Trophoblast cell (in vitro differentiated cells and primary cell): ENCODE data around the gene OPN1MW2.
"Not testable (repeated sequence)": the region's sequence is repeated elsewhere in the genome, so short reads cannot be mapped to it uniquely, and the experiment has no call there.

ENCODE experiments used
- DNase-seq, 2 donors: peaks; one replicate each; pipeline ENCODE4 v3.0.0-alpha.2; 2016
- H2AFZ ChIP-seq: 2 replicates; pipeline ENCODE4 v1.6.1; 2013; ENCODE audit warnings: low read length, moderate library complexity, mild to moderate bottlenecking; ENCODE audit not compliant: insufficient read depth, poor library complexity
- H2AK5ac ChIP-seq: 2 replicates; pipeline ENCODE4 v1.6.1; 2013; ENCODE audit warnings: mild to moderate bottlenecking, low read length
- H2BK120ac ChIP-seq: 2 replicates; pipeline ENCODE4 v1.6.1; 2013; ENCODE audit warnings: low read length, mild to moderate bottlenecking, moderate library complexity; ENCODE audit not compliant: insufficient read depth, poor library complexity
- H2BK12ac ChIP-seq: 2 replicates; pipeline ENCODE4 v1.6.1; 2013; ENCODE audit warnings: mild to moderate bottlenecking, low read length, moderate library complexity
- H2BK5ac ChIP-seq: 2 replicates; pipeline ENCODE4 v1.6.1; 2013; ENCODE audit warnings: low read length, low read depth, moderate library complexity, mild to moderate bottlenecking; ENCODE audit not compliant: poor library complexity
- H3K14ac ChIP-seq: 2 replicates; pipeline ENCODE4 v1.6.1; 2013; ENCODE audit warnings: mild to moderate bottlenecking, low read length
- H3K18ac ChIP-seq: 2 replicates; pipeline ENCODE4 v1.6.1; 2013; ENCODE audit warnings: mild to moderate bottlenecking, low read length
- H3K23ac ChIP-seq: 2 replicates; pipeline ENCODE4 v1.6.1; 2013; ENCODE audit warnings: low read length
- H3K27ac ChIP-seq: 2 replicates; pipeline ENCODE4 v1.5.1; 2013; ENCODE audit warnings: low read depth, mild to moderate bottlenecking, inconsistent platforms, low read length, moderate library complexity
- H3K27me3 ChIP-seq: 2 replicates; pipeline ENCODE4 v1.6.1; 2013; ENCODE audit warnings: inconsistent platforms, mild to moderate bottlenecking, low read length, moderate library complexity; ENCODE audit not compliant: insufficient read depth
- H3K36me3 ChIP-seq, 2 experiments: 1 replicate in 1 of 2; 2 replicates in 1 of 2; pipeline ENCODE4 v1.6.1; 2013; ENCODE audit warnings: low read length in 2 of 2, mild to moderate bottlenecking in 2 of 2, moderate library complexity in 1 of 2; ENCODE audit not compliant: insufficient read depth in 2 of 2, control insufficient read depth in 1 of 2
- H3K4ac ChIP-seq: 2 replicates; pipeline ENCODE4 v1.6.1; 2013; ENCODE audit warnings: low read depth, mild to moderate bottlenecking, low read length, moderate library complexity
- H3K4me1 ChIP-seq, 2 experiments: 1 replicate in 1 of 2; 2 replicates in 1 of 2; pipeline ENCODE4 v1.6.1; 2013; ENCODE audit warnings: low read length in 2 of 2, mild to moderate bottlenecking in 2 of 2, moderate library complexity in 1 of 2; ENCODE audit not compliant: insufficient read depth in 2 of 2, control insufficient read depth in 1 of 2
- H3K4me2 ChIP-seq: 2 replicates; pipeline ENCODE4 v1.6.1; 2013; ENCODE audit warnings: inconsistent platforms, mild to moderate bottlenecking, low read length, moderate library complexity
- H3K4me3 ChIP-seq: 2 replicates; pipeline ENCODE4 v1.5.1; 2013; ENCODE audit warnings: mild to moderate bottlenecking, low read depth, low read length, inconsistent platforms
- H3K79me1 ChIP-seq: one replicate; pipeline ENCODE4 v1.6.1; 2013; ENCODE audit warnings: low read length
- H3K79me2 ChIP-seq: 2 replicates; pipeline ENCODE4 v1.6.1; 2013; ENCODE audit warnings: low read length, mild to moderate bottlenecking; ENCODE audit not compliant: control insufficient read depth, insufficient read depth, poor library complexity
- H3K9ac ChIP-seq: 2 replicates; pipeline ENCODE4 v1.6.1; 2013; ENCODE audit warnings: mild to moderate bottlenecking, low read length
- H3K9me3 ChIP-seq: 2 replicates; pipeline ENCODE4 v1.6.1; 2013; ENCODE audit warnings: low read depth, mild to moderate bottlenecking, control low read depth, inconsistent platforms, low read length; ENCODE audit not compliant: insufficient read depth
- H4K12ac ChIP-seq: 2 replicates; pipeline ENCODE4 v1.6.1; 2013; ENCODE audit warnings: low read depth, mild to moderate bottlenecking, low read length, moderate library complexity
- H4K8ac ChIP-seq: 2 replicates; pipeline ENCODE4 v1.6.1; 2013; ENCODE audit warnings: low read depth, mild to moderate bottlenecking, low read length, moderate library complexity
- H4K91ac ChIP-seq: one replicate; pipeline ENCODE4 v1.6.1; 2013; ENCODE audit warnings: low read depth, mild to moderate bottlenecking, low read length, moderate library complexity
- WGBS: extraction: QIAGEN DNeasy Blood & Tissue Kit; methylation state at CpG from one replicate; pipeline ENCODE4 v1.1.7; 2013; ENCODE audit warnings: missing lambda C conversion rate; ENCODE audit not compliant: insufficient read length, insufficient coverage; ENCODE audit errors: extremely low coverage; 5-methylcytosine and 5-hydroxymethylcytosine counted together

OPN1MW2 gene

DNA sequence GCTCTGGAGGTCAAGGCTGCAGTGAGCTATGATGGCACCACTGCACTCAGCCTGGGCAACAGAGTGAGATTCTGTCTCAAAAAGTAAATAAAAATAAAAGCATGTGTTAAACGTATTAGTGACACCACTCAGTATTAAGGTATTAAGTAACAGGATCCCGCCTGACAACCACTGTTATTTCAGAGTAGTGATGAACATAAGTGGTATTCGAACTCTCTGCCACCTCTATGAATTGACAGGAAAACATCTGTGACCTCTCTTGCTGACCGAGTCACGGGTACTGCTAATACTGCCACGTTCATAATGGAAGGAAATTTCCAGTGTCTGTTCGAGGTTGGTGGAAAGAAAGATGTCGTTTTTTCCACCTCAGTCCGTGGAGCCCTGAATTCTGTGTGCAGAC, 7.2 kb downstream of the OPN1MW2 start:
- not testable (repeated sequence) for H2AK5ac ChIP-seq, H3K79me2 ChIP-seq, H3K18ac ChIP-seq, H3K36me3 ChIP-seq, H3K4ac ChIP-seq, H2BK12ac ChIP-seq, H3K4me3 ChIP-seq, H4K8ac ChIP-seq, H2BK120ac ChIP-seq, H4K91ac ChIP-seq, H4K12ac ChIP-seq, H3K79me1 ChIP-seq, H2BK5ac ChIP-seq, H3K4me1 ChIP-seq, H3K27ac ChIP-seq, H3K27me3 ChIP-seq, H3K4me2 ChIP-seq, H3K14ac ChIP-seq, H3K23ac ChIP-seq, H3K9ac ChIP-seq, H3K9me3 ChIP-seq, DNase-seq, H2AFZ ChIP-seq
- WGBS: no CpG with 5 or more reads among the region's 9 CpGs

DNA sequence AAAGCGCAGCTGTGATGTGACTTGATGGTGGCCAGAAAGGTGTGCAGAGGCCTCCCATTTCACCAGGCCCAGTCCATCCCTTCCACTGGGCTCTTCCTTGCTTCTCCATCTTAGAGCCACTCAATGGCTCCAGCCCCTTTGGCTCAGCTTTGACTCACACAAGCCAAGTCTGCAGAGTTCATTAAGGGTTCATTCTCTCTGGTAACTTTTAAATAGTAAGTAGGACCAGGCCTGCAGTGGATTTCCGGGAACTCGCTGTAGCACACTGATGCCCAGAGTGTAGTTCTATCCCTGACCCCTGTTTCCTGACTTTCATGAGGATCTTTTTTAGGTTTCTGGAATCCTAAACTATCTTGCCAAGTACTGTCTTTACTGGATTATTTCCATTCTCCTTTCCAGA, 11.9 kb downstream of the OPN1MW2 start:
- H3K27me3 ChIP-seq, H3K79me2 ChIP-seq, H2BK120ac ChIP-seq, H3K9ac ChIP-seq, H3K4me1 ChIP-seq, H3K4me2 ChIP-seq, H3K4me3 ChIP-seq, H2BK5ac ChIP-seq, DNase-seq, H4K91ac ChIP-seq, H4K12ac ChIP-seq, H3K14ac ChIP-seq, H2AK5ac ChIP-seq, H2AFZ ChIP-seq, H3K27ac ChIP-seq, H3K79me1 ChIP-seq, H3K9me3 ChIP-seq, H4K8ac ChIP-seq, H3K23ac ChIP-seq, H3K18ac ChIP-seq, H2BK12ac ChIP-seq, H3K36me3 ChIP-seq, H3K4ac ChIP-seq: not testable (repeated sequence)
- no CpG with 5 or more reads among the region's 3 CpGs for WGBS

DNA sequence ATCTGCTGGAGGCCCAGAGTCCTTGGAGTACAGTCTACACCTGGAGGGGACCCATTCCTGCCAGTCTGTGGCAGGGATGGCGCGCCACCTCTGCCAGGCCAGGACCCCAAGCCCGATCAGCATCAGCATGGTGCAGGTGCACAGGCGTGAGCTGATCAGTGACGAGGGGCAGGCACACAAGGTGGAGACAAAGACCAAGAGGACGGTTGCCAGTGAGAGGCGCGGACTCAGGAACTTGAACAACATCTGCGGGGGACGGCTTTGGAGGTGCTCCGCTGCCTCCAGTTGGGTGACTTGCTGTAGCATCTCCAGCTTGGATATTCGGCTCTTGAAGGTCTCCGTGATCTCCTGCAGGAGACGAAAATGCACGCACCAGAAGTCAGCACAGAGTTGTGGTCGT, 14.1 kb downstream of the OPN1MW2 start:
- not testable (repeated sequence) for H3K27me3 ChIP-seq, H2BK120ac ChIP-seq, H4K8ac ChIP-seq, H3K14ac ChIP-seq, H3K27ac ChIP-seq, H3K4me2 ChIP-seq, H2BK5ac ChIP-seq, H2AFZ ChIP-seq, H3K79me2 ChIP-seq, H3K4ac ChIP-seq, H3K36me3 ChIP-seq, H4K12ac ChIP-seq, H4K91ac ChIP-seq, H3K18ac ChIP-seq, H3K79me1 ChIP-seq, H2AK5ac ChIP-seq, H3K4me1 ChIP-seq, H3K9ac ChIP-seq, H3K4me3 ChIP-seq, DNase-seq, H3K23ac ChIP-seq, H2BK12ac ChIP-seq, H3K9me3 ChIP-seq
- no CpG with 5 or more reads among the region's 16 CpGs for WGBS

DNA sequence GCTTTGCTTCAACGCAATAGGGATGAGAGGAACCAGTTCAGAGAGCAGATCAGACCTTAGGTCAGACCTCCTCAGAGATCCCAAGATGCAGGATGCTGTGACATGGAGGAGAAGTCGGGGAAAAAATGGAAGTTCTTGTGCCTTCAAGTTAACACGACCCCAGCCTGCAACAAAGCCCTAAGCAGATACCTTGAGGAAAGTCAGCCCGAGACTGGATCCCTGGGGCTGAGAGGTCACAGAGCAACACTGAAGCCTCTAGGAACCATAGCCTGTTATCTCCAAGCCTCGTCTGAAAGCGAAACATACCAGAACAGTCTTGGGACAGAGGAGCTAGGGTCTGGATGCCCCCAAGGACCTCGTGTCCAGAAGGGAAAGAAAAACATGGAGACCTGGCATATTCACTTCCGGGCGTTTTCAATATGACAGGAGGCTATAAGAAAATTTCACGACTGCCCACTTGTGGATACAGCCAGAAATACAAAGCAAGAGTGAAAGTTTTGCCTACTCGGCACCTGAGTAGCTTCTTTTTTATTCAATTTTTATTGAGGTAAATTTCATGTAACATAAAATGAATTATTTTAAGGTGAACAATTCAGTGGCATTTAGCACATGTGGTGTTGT, 19.5 kb downstream of the OPN1MW2 start:
- not testable (repeated sequence) for H3K4me1 ChIP-seq, H3K79me2 ChIP-seq, H3K23ac ChIP-seq, H3K4me3 ChIP-seq, H4K8ac ChIP-seq, H3K18ac ChIP-seq, H4K91ac ChIP-seq, H2BK12ac ChIP-seq, H4K12ac ChIP-seq, H2BK120ac ChIP-seq, DNase-seq, H2AFZ ChIP-seq, H3K9ac ChIP-seq, H3K27ac ChIP-seq, H3K9me3 ChIP-seq, H3K4me2 ChIP-seq, H3K4ac ChIP-seq, H3K79me1 ChIP-seq, H3K27me3 ChIP-seq, H2AK5ac ChIP-seq, H3K36me3 ChIP-seq, H3K14ac ChIP-seq, H2BK5ac ChIP-seq
- WGBS: no CpG with 5 or more reads among the region's 11 CpGs
